Spleen (tissue), 7 donors: ENCODE measurements around the gene PDE4B.

ENCODE experiments used
- POLR2A ChIP-seq, 3 donors: fragments of 450-650 bp; IDR thresholded peaks; one replicate each; pipeline ENCODE4 v1.5.1; 2017; ENCODE audit warnings: antibody characterized with exemption in 3 of 3, mild to moderate bottlenecking in 1 of 3
- POLR2AphosphoS5 ChIP-seq, 3 donors: sonication (generic); formaldehyde crosslinking; IDR thresholded peaks; one replicate each; pipeline ENCODE4 v1.5.1; 2017; ENCODE audit warnings: antibody characterized with exemption in 3 of 3
- TF ChIP-seq, protein P1 (sequence below), 11 experiments: fragments of 200-600 bp in 7 of 11; fragments of 450-650 bp in 4 of 11; sonication (generic) in 4 of 11; IDR thresholded peaks in 8 of 11; conservative IDR thresholded peaks in 3 of 11; 1 replicate in 7 of 11; 2 replicates in 4 of 11; pipeline versions ENCODE4 v1.4.0 to v1.8.0; 2016 to 2021; ENCODE audit warnings: antibody characterized with exemption in 11 of 11, inconsistent platforms in 4 of 11, mild to moderate bottlenecking in 1 of 11
- donor health status: DM: no; HTN: no; CAD: no; lungs with moderate emphysema.
- donor health status: DM: no; HTN: no; CAD: no.
- donor health status: DM: no; HTN: no; CAD: no.

DNA sequence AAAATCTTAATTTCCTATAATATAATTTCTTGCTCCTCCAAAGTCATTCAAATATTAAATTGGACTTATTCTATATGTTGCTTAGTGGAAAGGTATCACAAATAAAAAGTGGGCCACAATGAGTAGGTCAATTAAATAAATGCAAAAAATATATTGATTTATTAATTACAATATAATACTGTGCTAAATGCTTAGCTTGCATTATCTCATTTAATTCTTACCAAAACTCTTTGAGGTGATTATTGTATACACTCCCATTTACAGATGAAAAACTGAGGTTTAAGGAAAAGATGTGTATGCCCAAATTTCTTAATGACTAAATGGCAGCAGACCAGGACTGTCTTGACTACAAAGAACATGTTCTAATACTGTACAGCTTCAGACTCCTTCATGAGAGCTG lies 415.9 kb downstream of the PDE4B start:
- TF ChIP-seq POLR2A (IDR thresholded peaks at IDR 0.05) (no peak), POLR2AphosphoS5 (IDR thresholded peaks at IDR 0.05) (no peak)
- TF ChIP-seq, protein P1, sequence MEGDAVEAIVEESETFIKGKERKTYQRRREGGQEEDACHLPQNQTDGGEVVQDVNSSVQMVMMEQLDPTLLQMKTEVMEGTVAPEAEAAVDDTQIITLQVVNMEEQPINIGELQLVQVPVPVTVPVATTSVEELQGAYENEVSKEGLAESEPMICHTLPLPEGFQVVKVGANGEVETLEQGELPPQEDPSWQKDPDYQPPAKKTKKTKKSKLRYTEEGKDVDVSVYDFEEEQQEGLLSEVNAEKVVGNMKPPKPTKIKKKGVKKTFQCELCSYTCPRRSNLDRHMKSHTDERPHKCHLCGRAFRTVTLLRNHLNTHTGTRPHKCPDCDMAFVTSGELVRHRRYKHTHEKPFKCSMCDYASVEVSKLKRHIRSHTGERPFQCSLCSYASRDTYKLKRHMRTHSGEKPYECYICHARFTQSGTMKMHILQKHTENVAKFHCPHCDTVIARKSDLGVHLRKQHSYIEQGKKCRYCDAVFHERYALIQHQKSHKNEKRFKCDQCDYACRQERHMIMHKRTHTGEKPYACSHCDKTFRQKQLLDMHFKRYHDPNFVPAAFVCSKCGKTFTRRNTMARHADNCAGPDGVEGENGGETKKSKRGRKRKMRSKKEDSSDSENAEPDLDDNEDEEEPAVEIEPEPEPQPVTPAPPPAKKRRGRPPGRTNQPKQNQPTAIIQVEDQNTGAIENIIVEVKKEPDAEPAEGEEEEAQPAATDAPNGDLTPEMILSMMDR (IDR thresholded peaks at IDR 0.05 in 8 of 11, conservative IDR thresholded peaks at IDR 0.05 in 3 of 11) = no peak
